Activated CD8-positive, alpha-beta memory T cell treated with anti-CD3 and anti-CD28 coated beads, Interleukin-2, amount 10 ng/mL, durations not matched to agents 7 days and 5 days (primary cell): Measurements from ENCODE around the gene ANKRD13C. TPM values are rescaled to one million over a fixed set of nuclear protein-coding genes. Genes with fewer than 3 reads are reported as not detected.
"Not testable (repeated sequence)": the region's sequence is repeated elsewhere in the genome, so short reads cannot be mapped to it uniquely, and the experiment has no call there.

Experiments
- ATAC-seq: fragments of 150-1000 bp; cut with Tn5 transposase; one replicate; pipeline ENCODE4 v1.10.0; 2021; ENCODE audit warnings: moderate library complexity
- CTCF ChIA-PET: fragments of 350-600 bp; sonication (Branson Sonifier 250); formaldehyde crosslinking; loops from one replicate; lab custom pipeline; 2021; ENCODE audit warnings: antibody characterized with exemption; lab: Charles Lee
- DNase-seq: peaks from one replicate; pipeline ENCODE4 v3.0.0-alpha.2; 2020
- H3K27ac Mint-ChIP-seq: one replicate; pipeline ENCODE4 v1.8.0; 2021; ENCODE audit warnings: mild to moderate bottlenecking, mixed read lengths
- H3K27me3 Mint-ChIP-seq: one replicate; pipeline ENCODE4 v1.8.0; 2021; ENCODE audit warnings: mixed read lengths
- H3K36me3 Mint-ChIP-seq: one replicate; pipeline ENCODE4 v1.8.0; 2021; ENCODE audit warnings: mild to moderate bottlenecking, mixed read lengths
- H3K4me1 Mint-ChIP-seq: one replicate; pipeline ENCODE4 v1.8.0; 2021; ENCODE audit warnings: mixed read lengths
- H3K4me3 Mint-ChIP-seq: one replicate; pipeline ENCODE4 v1.8.0; 2021; ENCODE audit warnings: mild to moderate bottlenecking, moderate library complexity, mixed read lengths
- H3K9me3 Mint-ChIP-seq: one replicate; pipeline ENCODE4 v1.8.0; 2022; ENCODE audit warnings: low read depth, mixed read lengths
- total RNA-seq, 2 experiments: library from RNA; stranded (reverse); gene quantifications; one replicate each; pipeline ENCODE4 v1.2.3, GENCODE V29; 2021

Gene ANKRD13C
- total RNA-seq, 2 experiments from 2014 or later: 24.7 to 26.2 TPM

DNA sequence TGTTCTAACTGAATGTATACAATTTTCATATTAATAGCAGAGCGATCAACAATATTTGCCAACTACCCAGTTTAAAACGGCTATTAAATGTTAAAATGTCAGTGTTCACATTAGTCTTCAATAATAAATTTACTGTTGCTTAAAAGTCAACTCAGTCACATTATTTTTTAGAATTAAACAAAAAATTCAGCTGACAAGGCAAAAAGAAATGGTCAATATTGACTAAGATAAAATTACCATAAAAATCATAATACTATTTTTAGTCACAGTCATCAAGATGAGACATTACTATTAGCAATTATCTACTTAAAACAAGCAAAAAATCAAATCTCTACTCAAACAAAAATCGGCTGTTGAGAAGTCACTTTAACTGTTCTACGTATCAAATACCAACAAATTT lies 1.5 kb downstream of the ANKRD13C start:
- H3K4me3 Mint-ChIP-seq: peak overlapping the region; percentile 97
- CTCF ChIA-PET: interaction anchor here (0.5 to 2.5 kb wide), 3 partner anchors 58 to 132 kb away, joined by 3 to 17 read pairs (median 5); partner anchors contain the start of genes CTH and SRSF11
- peak overlapping the region; percentile 99 for H3K27ac Mint-ChIP-seq
- H3K36me3 Mint-ChIP-seq: peaks cover 29% of the 10 kb centered on the region
- H3K9me3 Mint-ChIP-seq: no peaks in the 10 kb centered on the region
- DNase-seq (no peak), ATAC-seq (no peak)
- peaks cover 52% of the 10 kb centered on the region for H3K4me1 Mint-ChIP-seq
- no peaks in the 10 kb centered on the region for H3K27me3 Mint-ChIP-seq

DNA sequence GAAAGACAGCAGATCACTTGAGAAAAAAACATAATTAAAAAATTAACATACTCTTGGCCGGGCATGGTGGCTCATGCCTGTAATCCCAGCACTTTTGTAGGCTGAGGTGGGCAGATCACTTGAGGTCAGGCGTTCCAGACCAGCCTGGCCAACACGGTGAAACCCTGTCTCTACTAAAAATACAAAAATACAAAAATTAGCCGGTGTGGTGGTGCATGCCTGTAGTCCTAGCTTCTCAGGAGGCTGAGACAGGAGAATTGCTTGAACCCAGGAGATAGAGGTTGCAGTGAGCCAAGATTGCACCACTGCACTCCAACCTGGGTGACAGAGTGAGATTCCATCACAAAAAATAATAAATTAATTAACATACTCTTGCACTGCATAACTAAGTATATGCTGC lies 4.7 kb downstream of the ANKRD13C start:
- H3K27ac Mint-ChIP-seq, CTCF ChIA-PET, H3K27me3 Mint-ChIP-seq, H3K4me3 Mint-ChIP-seq, ATAC-seq, DNase-seq, H3K9me3 Mint-ChIP-seq: not testable (repeated sequence)
- peaks cover 37% of the 10 kb centered on the region for H3K36me3 Mint-ChIP-seq
- H3K4me1 Mint-ChIP-seq: peaks cover 54% of the 10 kb centered on the region

DNA sequence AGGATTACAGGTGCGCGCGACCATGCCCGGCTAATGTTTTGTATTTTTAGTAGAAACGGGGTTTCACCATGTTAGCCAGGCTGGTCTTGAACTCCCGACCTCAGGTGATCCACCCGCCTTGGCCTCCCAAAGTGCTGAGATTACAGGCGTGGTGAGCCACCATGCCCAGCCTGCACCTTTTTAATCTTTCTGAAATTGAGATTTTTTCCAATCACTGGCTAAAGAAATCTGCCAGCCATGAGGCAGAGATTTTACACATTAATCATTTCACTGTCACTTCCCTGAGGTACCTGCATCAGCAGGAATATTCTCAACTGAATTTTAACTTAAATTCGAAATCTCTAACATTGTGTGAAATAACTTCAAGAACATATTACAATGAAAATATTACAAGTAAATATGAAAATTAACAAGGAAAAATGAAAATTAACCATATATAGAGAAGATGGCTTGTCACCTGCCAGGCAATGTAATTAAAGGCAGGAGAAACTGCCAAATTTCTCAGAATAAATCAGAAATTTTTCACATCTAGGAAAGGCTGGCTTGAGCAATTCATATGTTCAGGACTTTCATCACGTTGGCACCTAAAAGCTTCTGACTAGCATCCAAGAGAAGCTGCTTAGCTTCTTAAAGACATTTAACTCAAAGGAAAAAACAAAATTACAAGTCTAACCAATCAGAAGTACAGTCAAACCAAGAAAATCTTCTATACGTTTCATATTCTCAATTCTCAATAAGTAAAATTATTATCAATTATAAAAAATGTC lies 5.9 kb downstream of the ANKRD13C start:
- no peaks in the 10 kb centered on the region for H3K27me3 Mint-ChIP-seq
- H3K36me3 Mint-ChIP-seq: peaks cover 37% of the 10 kb centered on the region
- DNase-seq: no peak
- no peak for ATAC-seq
- H3K9me3 Mint-ChIP-seq: no peaks in the 10 kb centered on the region
- peaks cover 52% of the 10 kb centered on the region for H3K4me1 Mint-ChIP-seq
- H3K27ac Mint-ChIP-seq: no peak overlapping the region
- CTCF ChIA-PET: no interaction called here
- H3K4me3 Mint-ChIP-seq: no peak overlapping the region

GRCh38 chr1:70339644-70340043 lies 14.9 kb downstream of the ANKRD13C start:
- DNase-seq, CTCF ChIA-PET, H3K9me3 Mint-ChIP-seq, H3K4me1 Mint-ChIP-seq, ATAC-seq, H3K27ac Mint-ChIP-seq, H3K27me3 Mint-ChIP-seq, H3K4me3 Mint-ChIP-seq: not testable (repeated sequence)
- peaks cover 36% of the 10 kb centered on the region for H3K36me3 Mint-ChIP-seq

DNA sequence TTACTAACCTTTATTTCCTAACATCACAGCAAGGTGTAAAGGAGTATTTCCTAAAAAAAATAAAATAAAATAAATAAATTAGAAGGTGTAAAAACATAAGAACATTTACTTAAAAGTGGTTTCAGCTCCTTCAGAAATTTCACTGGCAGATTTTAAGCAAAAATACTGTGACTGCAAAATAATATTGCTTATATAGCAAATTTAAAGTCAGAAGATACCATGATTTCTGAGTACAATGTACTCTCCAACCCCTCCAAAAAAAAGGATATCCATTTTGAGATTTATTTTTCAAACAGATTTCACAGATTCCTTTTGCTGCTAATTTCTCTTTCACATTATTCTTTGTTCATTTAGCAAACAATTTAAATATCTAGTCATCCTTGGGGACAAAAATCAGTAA lies 18.5 kb downstream of the ANKRD13C start:
- Mint-ChIP-seq H3K27me3 (no peaks in the 10 kb centered on the region), H3K9me3 (no peaks in the 10 kb centered on the region), H3K4me1 (no peaks in the 10 kb centered on the region), H3K27ac (no peak overlapping the region), H3K36me3 (peaks cover 37% of the 10 kb centered on the region), H3K4me3 (no peak overlapping the region)
- CTCF ChIA-PET: no interaction called here
- no peak for ATAC-seq
- no peak for DNase-seq

DNA sequence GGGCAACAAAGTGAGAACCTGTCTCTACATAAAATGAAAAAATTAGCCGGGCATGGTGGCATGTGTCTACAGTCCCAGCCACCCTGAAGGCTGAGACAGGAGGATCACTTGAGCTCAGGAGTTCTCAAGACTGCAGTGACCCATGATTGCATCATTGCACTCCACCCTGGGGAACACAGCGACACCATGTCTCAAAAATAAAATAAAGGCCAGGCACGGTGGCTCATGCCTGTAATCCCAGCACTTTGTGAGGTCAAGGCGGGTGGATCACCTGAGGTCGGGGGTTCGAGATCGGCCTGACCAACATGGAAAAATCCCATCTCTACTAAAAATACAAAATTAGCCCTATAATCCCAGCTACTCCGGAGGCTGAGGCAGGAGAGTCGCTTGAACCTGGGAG lies 20.1 kb downstream of the ANKRD13C start:
- Mint-ChIP-seq H3K27me3 (no peaks in the 10 kb centered on the region), H3K9me3 (no peaks in the 10 kb centered on the region), H3K27ac (no peak overlapping the region), H3K4me1 (no peaks in the 10 kb centered on the region), H3K36me3 (peaks cover 34% of the 10 kb centered on the region), H3K4me3 (no peak overlapping the region)
- CTCF ChIA-PET: no interaction called here
- DNase-seq (no peak), ATAC-seq (no peak)

DNA sequence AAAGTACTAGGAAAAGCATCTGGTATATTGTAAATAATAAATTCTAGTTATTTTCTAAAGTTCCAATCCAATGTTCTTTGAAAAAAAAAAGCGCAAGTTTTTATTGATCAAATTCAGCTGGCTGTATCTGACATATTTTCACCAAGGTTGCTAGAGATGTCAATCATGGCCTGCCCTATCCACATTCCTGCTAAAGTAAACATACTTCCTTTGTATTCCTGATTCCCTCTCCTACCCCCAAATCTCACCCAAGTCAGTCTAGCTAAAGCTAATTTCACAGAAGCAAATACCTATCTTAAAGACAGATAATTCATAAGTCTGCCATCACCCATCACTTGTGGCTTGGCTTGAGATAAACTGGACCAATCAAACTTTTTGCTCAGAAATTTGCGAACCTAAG lies 21.3 kb downstream of the ANKRD13C start:
- Mint-ChIP-seq H3K27me3 (no peaks in the 10 kb centered on the region), H3K27ac (no peak overlapping the region), H3K9me3 (no peaks in the 10 kb centered on the region), H3K4me1 (no peaks in the 10 kb centered on the region), H3K36me3 (peaks cover 30% of the 10 kb centered on the region), H3K4me3 (no peak overlapping the region)
- ATAC-seq (no peak), DNase-seq (no peak)
- CTCF ChIA-PET: no interaction called here

DNA sequence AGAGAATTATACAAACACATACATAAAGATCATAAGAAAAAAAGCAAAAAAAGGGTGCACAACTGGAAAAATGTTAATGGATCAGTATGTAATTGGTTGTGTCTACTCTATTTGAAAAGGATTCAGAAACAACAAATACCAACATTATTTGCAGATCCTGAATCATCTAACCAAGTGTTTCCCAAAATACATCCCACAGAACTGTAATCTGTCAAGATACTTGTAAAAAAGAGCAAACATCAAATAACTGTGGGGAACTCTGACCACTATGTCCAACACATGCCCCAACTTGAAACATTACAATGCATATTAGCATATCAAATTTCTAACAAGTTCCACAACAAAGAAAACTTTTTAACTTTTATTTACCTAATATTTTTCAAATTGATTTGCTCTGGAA lies 22.6 kb downstream of the ANKRD13C start:
- Mint-ChIP-seq H3K27me3 (no peaks in the 10 kb centered on the region), H3K4me3 (no peak overlapping the region), H3K4me1 (peaks cover 4% of the 10 kb centered on the region), H3K36me3 (peaks cover 27% of the 10 kb centered on the region), H3K9me3 (no peaks in the 10 kb centered on the region), H3K27ac (no peak overlapping the region)
- CTCF ChIA-PET: no interaction called here
- ATAC-seq (no peak), DNase-seq (no peak)

DNA sequence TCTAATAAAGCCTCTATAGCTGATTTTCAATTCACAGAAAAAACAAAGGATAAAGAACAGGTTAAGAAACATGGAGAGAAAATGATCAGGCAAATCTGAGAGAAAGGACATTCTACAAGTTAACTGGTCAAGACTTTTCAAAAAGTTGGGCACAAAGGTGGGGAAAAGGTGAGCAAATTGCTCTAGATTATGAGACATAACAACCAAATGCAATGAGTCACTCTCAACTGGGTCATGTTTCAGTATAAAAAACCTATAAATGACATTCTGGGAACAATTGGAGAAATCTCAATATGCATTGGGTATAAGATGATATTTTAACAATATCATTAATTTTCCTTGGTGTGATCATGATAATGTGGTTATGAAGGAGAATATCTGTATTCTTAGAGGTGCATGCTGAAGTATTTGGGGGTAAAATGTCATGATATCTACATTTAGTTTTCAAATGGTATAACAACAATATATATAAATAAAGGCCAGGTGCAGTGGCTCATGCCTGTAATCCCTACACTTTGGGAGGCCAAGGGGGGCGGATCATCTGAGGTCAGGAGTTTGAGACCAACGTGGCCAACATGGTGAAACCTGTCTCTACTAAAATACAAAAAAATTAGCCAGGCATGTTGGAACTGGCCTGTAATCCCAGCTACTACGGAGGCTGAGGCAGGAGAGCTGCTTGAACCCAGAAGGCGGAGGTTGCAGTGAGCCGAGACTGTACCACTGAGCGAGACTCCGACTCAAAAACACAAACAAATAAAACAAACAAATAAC lies 27.0 kb downstream of the ANKRD13C start:
- Mint-ChIP-seq H3K27me3 (no peaks in the 10 kb centered on the region), H3K4me3 (no peak overlapping the region), H3K27ac (no peak overlapping the region), H3K36me3 (peaks cover 19% of the 10 kb centered on the region), H3K4me1 (peaks cover 4% of the 10 kb centered on the region), H3K9me3 (no peaks in the 10 kb centered on the region)
- DNase-seq (no peak), ATAC-seq (no peak)
- CTCF ChIA-PET: no interaction called here

- Mint-ChIP-seq H3K4me1 (peaks cover 4% of the 10 kb centered on the region), H3K4me3 (no peak overlapping the region), H3K27me3 (no peaks in the 10 kb centered on the region), H3K36me3 (peaks cover 18% of the 10 kb centered on the region), H3K9me3 (no peaks in the 10 kb centered on the region), H3K27ac (no peak overlapping the region)
- CTCF ChIA-PET: no interaction called here
- DNase-seq (no peak), ATAC-seq (no peak)
Observed at GRCh38 chr1:70324683-70325082, 29.8 kb downstream of the ANKRD13C start.

GRCh38 chr1:70319750-70320149 lies 34.8 kb downstream of the ANKRD13C start:
- CTCF ChIA-PET: interaction anchor here (1.3 kb wide), 1 partner anchor 11 kb away, joined by 4 read pairs; no protein-coding TSS in a partner anchor
- Mint-ChIP-seq H3K9me3 (no peaks in the 10 kb centered on the region), H3K27me3 (no peaks in the 10 kb centered on the region), H3K27ac (no peak overlapping the region), H3K36me3 (peaks cover 12% of the 10 kb centered on the region), H3K4me1 (peaks cover 10% of the 10 kb centered on the region), H3K4me3 (no peak overlapping the region)
- DNase-seq (no peak), ATAC-seq (no peak)

GRCh38 chr1:70318191-70318590 lies 36.3 kb downstream of the ANKRD13C start:
- CTCF ChIA-PET: interaction anchor here (1.5 kb wide), 1 partner anchor 145 kb away, joined by 3 read pairs; no protein-coding TSS in a partner anchor
- H3K27ac Mint-ChIP-seq: no peak overlapping the region
- DNase-seq: no peak
- peaks cover 5% of the 10 kb centered on the region for H3K36me3 Mint-ChIP-seq
- ATAC-seq: no peak
- H3K27me3 Mint-ChIP-seq: no peaks in the 10 kb centered on the region
- no peak overlapping the region for H3K4me3 Mint-ChIP-seq
- H3K9me3 Mint-ChIP-seq: no peaks in the 10 kb centered on the region
- peaks cover 10% of the 10 kb centered on the region for H3K4me1 Mint-ChIP-seq

- Mint-ChIP-seq H3K27ac (no peak overlapping the region), H3K9me3 (no peaks in the 10 kb centered on the region), H3K4me1 (peaks cover 10% of the 10 kb centered on the region), H3K27me3 (no peaks in the 10 kb centered on the region), H3K4me3 (no peak overlapping the region), H3K36me3 (peaks cover 7% of the 10 kb centered on the region)
- CTCF ChIA-PET: interaction anchor here (1.5 kb wide), 1 partner anchor 146 kb away, joined by 3 read pairs; no protein-coding TSS in a partner anchor
- DNase-seq (no peak), ATAC-seq (no peak)
Observed at GRCh38 chr1:70317087-70317486, 37.4 kb downstream of the ANKRD13C start.

GRCh38 chr1:70315782-70316181 lies 38.7 kb downstream of the ANKRD13C start:
- H3K36me3 Mint-ChIP-seq: peaks cover 7% of the 10 kb centered on the region
- peaks cover 10% of the 10 kb centered on the region for H3K4me1 Mint-ChIP-seq
- H3K27ac Mint-ChIP-seq: no peak overlapping the region
- H3K4me3 Mint-ChIP-seq: no peak overlapping the region
- CTCF ChIA-PET: no interaction called here
- no peaks in the 10 kb centered on the region for H3K27me3 Mint-ChIP-seq
- H3K9me3 Mint-ChIP-seq: no peaks in the 10 kb centered on the region
- ATAC-seq: no peak
- no peak for DNase-seq
